Esophagus muscularis mucosa (tissue), 4 donors: ENCODE measurements around the gene ANKS3. TPM values are rescaled to one million over a fixed set of nuclear protein-coding genes. Genes with fewer than 3 reads are reported as not detected.

Source experiments
- DNase-seq: peaks from one replicate; pipeline ENCODE4 v3.0.0-alpha.2; 2017; ENCODE audit errors: extremely low spot score
- H3K27ac ChIP-seq, 4 donors: fragments of 200-600 bp; sonication (generic); replicated peaks in 1 of 4; 1 replicate in 3 of 4; 2 replicates in 1 of 4; pipeline ENCODE4 v1.5.1; 2016 to 2019; ENCODE audit warnings: mild to moderate bottlenecking in 1 of 4
- H3K27me3 ChIP-seq, 4 donors: fragments of 200-600 bp; sonication (generic); one replicate each; pipeline versions ENCODE4 v1.5.1 to v1.6.0; 2016 to 2019
- H3K36me3 ChIP-seq, 4 donors: fragments of 200-600 bp; sonication (generic); one replicate each; pipeline ENCODE4 v1.5.1; 2016 to 2019
- H3K4me1 ChIP-seq, 4 donors: fragments of 200-600 bp; sonication (generic); one replicate each; pipeline ENCODE4 v1.5.1; 2016 to 2019
- H3K4me3 ChIP-seq, 4 donors: fragments of 200-600 bp; sonication (generic); 1 replicate in 2 of 4; 2 replicates in 2 of 4; pipeline ENCODE4 v1.5.1; 2016 to 2019; ENCODE audit warnings: mild to moderate bottlenecking in 4 of 4, moderate library complexity in 1 of 4
- H3K9me3 ChIP-seq, 4 donors: fragments of 200-600 bp; sonication (generic); 1 replicate in 3 of 4; 2 replicates in 1 of 4; pipeline ENCODE4 v1.5.1; 2016 to 2019
- EP300 ChIP-seq: sonication (generic); formaldehyde crosslinking; IDR thresholded peaks from one replicate; pipeline ENCODE4 v1.6.1; 2017; ENCODE audit warnings: antibody characterized with exemption
- POLR2A ChIP-seq: fragments of 450-650 bp; IDR thresholded peaks from one replicate; pipeline ENCODE4 v1.6.1; 2017; ENCODE audit warnings: antibody characterized with exemption, moderate library complexity, mild to moderate bottlenecking, low read depth
- POLR2AphosphoS5 ChIP-seq, 2 donors: sonication (generic); formaldehyde crosslinking; IDR thresholded peaks; one replicate each; pipeline ENCODE4 v1.6.1; 2017; ENCODE audit warnings: antibody characterized with exemption in 2 of 2
- WGBS: methylation state at CpG from one replicate; pipeline ENCODE4 v1.1.5; 2018; 5-methylcytosine and 5-hydroxymethylcytosine counted together
- intact Hi-C: fragments of 100-400 bp; cut with DNase I; formaldehyde crosslinking; loops from one replicate; pipeline ENCODE4 v1.15.1; 2023
- total RNA-seq, 4 donors: library from RNA; depleted of rRNA; stranded (reverse); fragments of >200 nt; gene quantifications; one replicate each; pipeline versions ENCODE4 v1.1.0 to v1.2.1, GENCODE V29; 2016
- TF ChIP-seq, protein P1 (sequence below), 3 experiments: fragments of 200-600 bp in 2 of 3; fragments of 450-650 bp in 1 of 3; sonication (generic) in 2 of 3; IDR thresholded peaks; one replicate each; pipeline ENCODE4 v1.5.1; 2017 to 2019; ENCODE audit warnings: antibody characterized with exemption in 3 of 3, mild to moderate bottlenecking in 2 of 3, moderate library complexity in 1 of 3

The ANKS3 gene
- total RNA-seq, 4 donors from 2014 or later, result 17.0 to 29.0 (median 24.7) TPM

DNA sequence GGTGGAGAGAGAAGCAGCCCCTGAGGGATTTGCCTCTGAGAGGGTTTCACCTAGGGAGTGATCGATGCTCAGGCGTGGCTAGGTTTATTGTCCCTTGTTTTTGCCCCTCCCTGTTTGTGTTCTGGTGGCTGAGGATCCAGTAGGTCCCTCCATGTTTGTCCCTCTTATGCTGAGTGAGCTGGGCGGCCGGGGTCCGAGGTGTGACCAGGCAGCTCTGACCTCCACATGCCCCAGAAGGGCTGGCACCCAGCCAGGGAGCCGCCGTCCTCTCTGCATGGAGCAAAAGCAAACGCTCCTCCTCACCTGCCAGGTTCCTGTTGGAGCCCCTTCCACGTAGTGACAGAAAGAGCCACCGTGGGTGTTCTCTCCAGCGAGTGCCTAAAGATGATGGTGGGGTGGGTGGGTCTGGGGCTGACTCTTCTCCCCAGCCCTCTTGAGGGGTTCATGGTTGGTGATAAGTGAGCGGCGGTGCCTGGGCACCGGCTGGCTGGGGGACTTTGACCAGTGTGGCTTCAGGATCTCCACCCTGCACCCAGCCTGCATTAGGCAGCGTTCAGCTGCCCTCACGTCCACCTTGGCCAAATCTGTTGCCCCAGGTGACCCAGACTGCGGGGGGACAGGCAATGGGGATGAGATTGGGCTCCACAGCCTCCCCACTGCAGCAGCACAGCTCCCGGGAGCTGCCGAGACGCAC, 54.8 kb downstream of the ANKS3 start:
- H3K4me3 ChIP-seq, result peak overlapping the region; percentile 32 to 52 (median 42)
- peaks cover 16 to 96% (median 75%) of the 10 kb centered on the region in 4 donors for H3K36me3 ChIP-seq
- TF ChIP-seq, protein P1, sequence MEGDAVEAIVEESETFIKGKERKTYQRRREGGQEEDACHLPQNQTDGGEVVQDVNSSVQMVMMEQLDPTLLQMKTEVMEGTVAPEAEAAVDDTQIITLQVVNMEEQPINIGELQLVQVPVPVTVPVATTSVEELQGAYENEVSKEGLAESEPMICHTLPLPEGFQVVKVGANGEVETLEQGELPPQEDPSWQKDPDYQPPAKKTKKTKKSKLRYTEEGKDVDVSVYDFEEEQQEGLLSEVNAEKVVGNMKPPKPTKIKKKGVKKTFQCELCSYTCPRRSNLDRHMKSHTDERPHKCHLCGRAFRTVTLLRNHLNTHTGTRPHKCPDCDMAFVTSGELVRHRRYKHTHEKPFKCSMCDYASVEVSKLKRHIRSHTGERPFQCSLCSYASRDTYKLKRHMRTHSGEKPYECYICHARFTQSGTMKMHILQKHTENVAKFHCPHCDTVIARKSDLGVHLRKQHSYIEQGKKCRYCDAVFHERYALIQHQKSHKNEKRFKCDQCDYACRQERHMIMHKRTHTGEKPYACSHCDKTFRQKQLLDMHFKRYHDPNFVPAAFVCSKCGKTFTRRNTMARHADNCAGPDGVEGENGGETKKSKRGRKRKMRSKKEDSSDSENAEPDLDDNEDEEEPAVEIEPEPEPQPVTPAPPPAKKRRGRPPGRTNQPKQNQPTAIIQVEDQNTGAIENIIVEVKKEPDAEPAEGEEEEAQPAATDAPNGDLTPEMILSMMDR (IDR thresholded peaks at IDR 0.05), result no peak
- TF ChIP-seq POLR2AphosphoS5 (IDR thresholded peaks at IDR 0.05), result no peak
- no peak for TF ChIP-seq EP300
- no peak for TF ChIP-seq POLR2A
- peaks cover 23 to 49% (median 37%) of the 10 kb centered on the region in 4 donors for H3K4me1 ChIP-seq
- peak overlapping the region; percentile 43 to 84 (median 77) for H3K27ac ChIP-seq
- 70% methylated on average over 14 of the region's 20 CpGs for whole genome bisulfite sequencing
- no peaks in the 10 kb centered on the region for H3K9me3 ChIP-seq
- no peak for DNase-seq
- intact Hi-C loops, result no loop called here
- H3K27me3 ChIP-seq, result no peaks in the 10 kb centered on the region

DNA sequence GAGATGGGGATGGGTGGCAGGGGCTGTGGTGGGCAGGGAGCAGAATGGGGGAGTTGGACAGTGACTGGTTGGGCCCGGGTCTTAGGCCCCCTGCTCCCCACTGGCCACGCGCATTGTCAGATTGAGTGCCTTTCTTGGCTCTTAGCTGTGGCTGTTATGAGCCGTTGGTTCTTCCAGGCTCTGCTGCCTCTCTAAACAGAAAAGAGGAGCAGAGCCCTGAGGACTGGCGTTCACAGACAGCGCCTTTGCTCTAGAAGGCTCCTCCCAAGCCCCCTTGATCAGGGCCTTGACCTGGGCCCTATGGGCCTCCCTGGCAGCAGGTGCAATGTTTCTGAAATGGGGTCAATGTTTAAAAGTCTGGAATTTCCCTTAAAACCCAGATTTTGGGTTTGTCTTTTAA, 55.5 kb downstream of the ANKS3 start:
- Histone ChIP-seq H3K27ac (peak overlapping the region in 2 of 4 donors; percentile 76 to 84), H3K36me3 (peaks cover 13 to 96% (median 75%) of the 10 kb centered on the region in 4 donors), H3K4me3 (no peak overlapping the region), H3K9me3 (no peaks in the 10 kb centered on the region), H3K27me3 (no peaks in the 10 kb centered on the region), H3K4me1 (peaks cover 23 to 46% (median 37%) of the 10 kb centered on the region in 4 donors)
- WGBS, result 78% methylated on average over 6 of the region's 6 CpGs
- intact Hi-C loops, result no loop called here
- TF ChIP-seq POLR2A (no peak), EP300 (no peak), POLR2AphosphoS5 (IDR thresholded peaks at IDR 0.05) (no peak)
- TF ChIP-seq, protein P1 (IDR thresholded peaks at IDR 0.05), result no peak
- DNase-seq, result no peak

DNA sequence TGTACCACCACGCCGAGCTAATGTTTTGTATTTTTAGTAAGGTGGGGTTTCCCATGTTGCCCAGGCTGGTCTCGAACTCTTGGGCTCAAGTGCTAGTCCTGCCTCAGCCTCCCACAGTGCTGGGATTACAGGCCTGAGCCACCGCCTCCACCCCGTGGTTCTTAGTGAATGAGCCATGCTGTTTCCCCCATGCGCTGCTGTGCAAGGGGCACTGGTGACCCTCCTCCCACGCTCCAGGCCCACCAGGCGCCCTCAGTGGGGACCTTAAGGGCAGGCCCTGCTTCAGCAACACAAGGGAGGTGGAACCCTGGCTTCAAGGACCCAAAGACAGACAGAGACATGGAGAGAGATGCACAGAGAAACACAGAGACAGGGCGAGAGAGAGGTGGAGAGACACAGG, 56.1 kb downstream of the ANKS3 start:
- 85% methylated on average over 9 of the region's 9 CpGs for WGBS
- H3K27me3 ChIP-seq, result no peaks in the 10 kb centered on the region
- H3K4me3 ChIP-seq, result no peak overlapping the region
- peaks cover 23 to 40% (median 32%) of the 10 kb centered on the region in 4 donors for H3K4me1 ChIP-seq
- TF ChIP-seq EP300 (no peak), POLR2AphosphoS5 (IDR thresholded peaks at IDR 0.05) (no peak), POLR2A (no peak)
- TF ChIP-seq, protein P1 (IDR thresholded peaks at IDR 0.05), result no peak
- no peak for DNase-seq
- H3K9me3 ChIP-seq, result no peaks in the 10 kb centered on the region
- H3K27ac ChIP-seq, result no peak overlapping the region
- intact Hi-C loops, result no loop called here
- peaks cover 19 to 96% (median 75%) of the 10 kb centered on the region in 4 donors for H3K36me3 ChIP-seq

DNA sequence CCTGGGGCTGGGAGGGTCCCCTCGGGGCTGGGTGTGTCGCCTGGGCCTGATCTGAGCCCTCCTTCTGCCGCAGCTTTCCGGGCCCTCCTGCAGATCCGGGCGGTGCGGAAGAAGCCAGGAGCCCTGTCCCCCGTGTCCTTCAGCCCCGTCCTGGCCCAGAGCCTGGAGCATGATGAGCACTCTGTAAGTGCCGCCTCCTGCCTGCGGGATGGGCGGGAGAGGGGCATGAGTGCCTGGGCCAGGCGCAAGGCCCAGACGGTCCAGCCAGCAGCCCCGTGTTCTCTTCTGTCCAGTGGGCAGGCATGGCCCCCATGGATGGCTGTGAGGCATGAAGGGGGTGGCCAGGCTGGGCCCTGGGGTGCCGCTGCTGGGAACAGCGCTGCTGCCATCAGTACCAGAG, 56.7 kb downstream of the ANKS3 start:
- H3K4me3 ChIP-seq, result no peak overlapping the region
- TF ChIP-seq POLR2A, result no peak
- TF ChIP-seq, protein P1 (IDR thresholded peaks at IDR 0.05), result no peak
- no peak for TF ChIP-seq POLR2AphosphoS5 (IDR thresholded peaks at IDR 0.05)
- no peak for TF ChIP-seq EP300
- intact Hi-C loops, result no loop called here
- no peak overlapping the region for H3K27ac ChIP-seq
- no peaks in the 10 kb centered on the region for H3K27me3 ChIP-seq
- peaks cover 19 to 96% (median 73%) of the 10 kb centered on the region in 4 donors for H3K36me3 ChIP-seq
- no peak for DNase-seq
- H3K9me3 ChIP-seq, result no peaks in the 10 kb centered on the region
- H3K4me1 ChIP-seq, result peaks cover 23 to 34% (median 28%) of the 10 kb centered on the region in 4 donors
- 100% methylated on average over 3 of the region's 17 CpGs for WGBS
